ENCODE results near the gene MAGEA4.

DNA sequence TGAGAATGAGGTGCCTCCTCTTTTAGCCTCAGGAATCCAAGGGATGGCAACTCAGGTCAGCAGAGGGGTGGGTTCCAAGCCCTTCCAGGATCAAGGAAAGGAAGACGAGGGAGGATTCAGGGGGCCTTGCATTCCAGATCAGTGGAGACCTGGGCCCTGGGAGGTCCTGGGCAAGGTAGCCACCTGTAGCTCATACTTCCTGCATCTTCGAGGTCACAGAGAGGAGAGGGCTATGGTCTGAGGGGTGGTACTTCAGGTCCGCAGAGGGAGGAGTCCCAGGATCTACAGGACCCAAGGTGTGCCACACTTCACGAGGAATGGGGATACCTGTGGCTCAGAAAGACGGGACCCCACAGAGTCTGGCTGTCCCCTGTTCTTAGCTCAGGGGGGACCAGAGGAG is 9.2 kb downstream of the MAGEA4 start:
- TF ChIP-seq, protein P1, sequence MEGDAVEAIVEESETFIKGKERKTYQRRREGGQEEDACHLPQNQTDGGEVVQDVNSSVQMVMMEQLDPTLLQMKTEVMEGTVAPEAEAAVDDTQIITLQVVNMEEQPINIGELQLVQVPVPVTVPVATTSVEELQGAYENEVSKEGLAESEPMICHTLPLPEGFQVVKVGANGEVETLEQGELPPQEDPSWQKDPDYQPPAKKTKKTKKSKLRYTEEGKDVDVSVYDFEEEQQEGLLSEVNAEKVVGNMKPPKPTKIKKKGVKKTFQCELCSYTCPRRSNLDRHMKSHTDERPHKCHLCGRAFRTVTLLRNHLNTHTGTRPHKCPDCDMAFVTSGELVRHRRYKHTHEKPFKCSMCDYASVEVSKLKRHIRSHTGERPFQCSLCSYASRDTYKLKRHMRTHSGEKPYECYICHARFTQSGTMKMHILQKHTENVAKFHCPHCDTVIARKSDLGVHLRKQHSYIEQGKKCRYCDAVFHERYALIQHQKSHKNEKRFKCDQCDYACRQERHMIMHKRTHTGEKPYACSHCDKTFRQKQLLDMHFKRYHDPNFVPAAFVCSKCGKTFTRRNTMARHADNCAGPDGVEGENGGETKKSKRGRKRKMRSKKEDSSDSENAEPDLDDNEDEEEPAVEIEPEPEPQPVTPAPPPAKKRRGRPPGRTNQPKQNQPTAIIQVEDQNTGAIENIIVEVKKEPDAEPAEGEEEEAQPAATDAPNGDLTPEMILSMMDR (IDR thresholded peaks at IDR 0.05; ENCODE audit: insufficient read depth, low read length, poor library complexity, severe bottlenecking), result no peak
- no peak for TF ChIP-seq EZH2phosphoT487 (conservative IDR thresholded peaks at IDR 0.05; ENCODE audit: low read length)
